ENCODE measurements around the gene MAP6D1.

Gene MAP6D1

GRCh38 chr3:183825456-183826161 is at the start of gene MAP6D1:
MAP6D1 (minus strand) TSS chr3:183825577; CDS start chr3:183825547, 30 bp downstream.
- peak; percentile 79 for DNase-seq

GRCh38 chr3:183873914-183874313 is 48.5 kb upstream of the MAP6D1 start:
- no peak for DNase-seq

- no peak for DNase-seq
These were observed 46.2 kb upstream of the MAP6D1 start for GRCh38 chr3:183871541-183871940.

GRCh38 chr3:183870563-183870962 is 45.2 kb upstream of the MAP6D1 start:
- no peak for DNase-seq

- no peak for DNase-seq
These were observed 43.4 kb upstream of the MAP6D1 start for GRCh38 chr3:183868796-183869195.

- no peak for DNase-seq
These were observed 37.2 kb upstream of the MAP6D1 start for GRCh38 chr3:183862610-183863009.

GRCh38 chr3:183857863-183858262 is 32.5 kb upstream of the MAP6D1 start:
- no peak for DNase-seq

- no peak for DNase-seq
These were observed 29.1 kb upstream of the MAP6D1 start for GRCh38 chr3:183854318-183855035.

GRCh38 chr3:183845608-183846288 is 20.4 kb upstream of the MAP6D1 start:
- no peak for DNase-seq

GRCh38 chr3:183845090-183845489 is 19.7 kb upstream of the MAP6D1 start:
- DNase-seq, result no peak

GRCh38 chr3:183844606-183845005 is 19.2 kb upstream of the MAP6D1 start:
- no peak for DNase-seq

- DNase-seq, result no peak
These were observed 14.4 kb upstream of the MAP6D1 start for GRCh38 chr3:183839751-183840150.

GRCh38 chr3:183837894-183838293 is 12.5 kb upstream of the MAP6D1 start:
- no peak for DNase-seq

- DNase-seq, result no peak
These were observed 12.0 kb upstream of the MAP6D1 start for GRCh38 chr3:183837390-183837789.

- no peak for DNase-seq
These were observed 8.1 kb upstream of the MAP6D1 start for GRCh38 chr3:183833516-183833915.

- no peak for DNase-seq
These were observed 4.8 kb upstream of the MAP6D1 start for GRCh38 chr3:183830187-183830586.

GRCh38 chr3:183829466-183829865 is 4.1 kb upstream of the MAP6D1 start:
- no peak for DNase-seq

GRCh38 chr3:183828538-183828870 is 3.1 kb upstream of the MAP6D1 start:
- no peak for DNase-seq

- no peak for DNase-seq
These were observed 2.6 kb upstream of the MAP6D1 start for GRCh38 chr3:183827809-183828537.

- DNase-seq, result peak; percentile 58
These were observed 1.3 kb upstream of the MAP6D1 start for GRCh38 chr3:183826448-183827250.

- DNase-seq, result peak; percentile 62
These were observed 469 bp downstream of the MAP6D1 start for GRCh38 chr3:183824761-183825455.

- DNase-seq, result peak; percentile 71
These were observed 1.4 kb downstream of the MAP6D1 start for GRCh38 chr3:183823963-183824362.
